ENCODE measurements around the gene FSHR.

Gene FSHR, protein sequence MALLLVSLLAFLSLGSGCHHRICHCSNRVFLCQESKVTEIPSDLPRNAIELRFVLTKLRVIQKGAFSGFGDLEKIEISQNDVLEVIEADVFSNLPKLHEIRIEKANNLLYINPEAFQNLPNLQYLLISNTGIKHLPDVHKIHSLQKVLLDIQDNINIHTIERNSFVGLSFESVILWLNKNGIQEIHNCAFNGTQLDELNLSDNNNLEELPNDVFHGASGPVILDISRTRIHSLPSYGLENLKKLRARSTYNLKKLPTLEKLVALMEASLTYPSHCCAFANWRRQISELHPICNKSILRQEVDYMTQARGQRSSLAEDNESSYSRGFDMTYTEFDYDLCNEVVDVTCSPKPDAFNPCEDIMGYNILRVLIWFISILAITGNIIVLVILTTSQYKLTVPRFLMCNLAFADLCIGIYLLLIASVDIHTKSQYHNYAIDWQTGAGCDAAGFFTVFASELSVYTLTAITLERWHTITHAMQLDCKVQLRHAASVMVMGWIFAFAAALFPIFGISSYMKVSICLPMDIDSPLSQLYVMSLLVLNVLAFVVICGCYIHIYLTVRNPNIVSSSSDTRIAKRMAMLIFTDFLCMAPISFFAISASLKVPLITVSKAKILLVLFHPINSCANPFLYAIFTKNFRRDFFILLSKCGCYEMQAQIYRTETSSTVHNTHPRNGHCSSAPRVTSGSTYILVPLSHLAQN

DNA sequence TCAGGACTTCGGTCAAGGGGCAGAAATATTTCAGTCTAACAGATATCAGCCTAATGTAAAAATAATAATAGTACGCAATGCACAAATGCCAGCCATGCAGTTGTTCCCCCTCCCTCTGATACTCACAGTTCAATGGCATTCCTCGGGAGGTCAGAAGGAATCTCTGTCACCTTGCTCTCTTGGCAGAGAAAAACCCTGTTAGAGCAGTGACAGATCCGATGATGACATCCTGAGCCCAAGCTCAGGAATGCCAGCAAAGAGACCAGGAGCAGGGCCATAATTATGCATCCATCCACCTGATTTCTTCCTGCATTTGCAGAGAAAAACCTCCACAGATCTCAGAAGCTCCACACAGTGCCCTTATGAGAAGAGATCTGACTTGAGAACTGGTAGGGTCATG lies at the start of gene FSHR:
TSS of gene FSHR (minus strand) at position 376 of the 400 bp plus-strand sequence. CDS start at position 278, 98 bp downstream.
- no peak for FAIRE-seq

DNA sequence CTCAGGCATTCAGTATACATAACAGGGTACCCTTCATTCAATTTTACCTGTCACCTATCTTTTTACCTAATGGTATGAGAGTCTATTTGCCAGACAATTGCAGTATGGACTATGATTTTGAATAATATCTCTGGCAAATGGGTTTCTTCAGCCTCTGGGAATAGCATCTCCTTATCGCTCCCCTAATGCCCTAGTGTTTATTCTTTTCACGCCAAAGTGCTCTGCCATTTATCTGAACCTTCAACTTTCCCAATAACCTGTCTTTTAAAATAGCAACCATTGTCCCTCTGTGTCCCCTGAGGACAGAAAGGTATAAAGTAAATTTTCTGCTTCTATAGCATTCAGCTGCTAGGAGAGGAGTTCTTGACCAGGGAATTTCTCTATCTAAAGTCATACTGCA lies 45.0 kb upstream of the FSHR start:
- FAIRE-seq: no peak

DNA sequence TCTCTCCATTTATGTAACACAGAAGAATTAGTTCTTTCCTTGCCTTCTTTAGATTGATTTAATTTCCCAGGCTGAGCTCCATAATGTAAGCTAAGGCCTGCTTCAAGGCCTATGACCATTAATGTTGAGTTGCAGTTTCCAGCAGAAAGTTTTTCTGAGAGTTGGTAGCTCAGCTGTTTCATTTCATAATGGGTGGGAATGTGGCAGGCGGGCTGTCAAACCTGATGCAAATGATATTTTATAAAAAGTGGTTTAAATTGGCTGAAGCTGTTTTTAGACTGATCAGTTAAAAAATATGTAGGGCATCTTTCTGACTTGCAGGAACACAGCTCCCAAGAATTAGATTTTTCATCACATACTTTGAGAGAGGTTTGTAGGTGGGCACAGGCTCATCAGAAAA lies 40.4 kb upstream of the FSHR start:
- no peak for FAIRE-seq

DNA sequence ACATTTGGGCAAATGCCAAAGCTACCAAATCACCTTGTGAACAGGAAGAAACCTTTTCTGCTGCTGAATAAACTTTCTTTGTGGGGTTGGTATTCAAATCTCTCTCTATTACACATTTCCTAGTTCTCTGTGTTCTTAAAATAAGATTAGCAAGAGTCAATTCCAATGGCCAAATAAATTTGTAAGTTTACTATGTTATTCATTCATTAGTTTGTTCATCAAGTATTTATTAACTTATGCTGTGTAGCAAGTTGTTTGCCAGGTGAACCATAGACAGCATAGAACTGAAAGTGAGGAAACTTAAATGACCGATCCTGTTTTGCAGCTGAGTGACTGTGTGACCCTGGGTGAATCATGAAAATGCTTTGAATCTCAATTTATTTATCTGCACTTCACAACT lies 37.7 kb upstream of the FSHR start:
- FAIRE-seq: no peak

DNA sequence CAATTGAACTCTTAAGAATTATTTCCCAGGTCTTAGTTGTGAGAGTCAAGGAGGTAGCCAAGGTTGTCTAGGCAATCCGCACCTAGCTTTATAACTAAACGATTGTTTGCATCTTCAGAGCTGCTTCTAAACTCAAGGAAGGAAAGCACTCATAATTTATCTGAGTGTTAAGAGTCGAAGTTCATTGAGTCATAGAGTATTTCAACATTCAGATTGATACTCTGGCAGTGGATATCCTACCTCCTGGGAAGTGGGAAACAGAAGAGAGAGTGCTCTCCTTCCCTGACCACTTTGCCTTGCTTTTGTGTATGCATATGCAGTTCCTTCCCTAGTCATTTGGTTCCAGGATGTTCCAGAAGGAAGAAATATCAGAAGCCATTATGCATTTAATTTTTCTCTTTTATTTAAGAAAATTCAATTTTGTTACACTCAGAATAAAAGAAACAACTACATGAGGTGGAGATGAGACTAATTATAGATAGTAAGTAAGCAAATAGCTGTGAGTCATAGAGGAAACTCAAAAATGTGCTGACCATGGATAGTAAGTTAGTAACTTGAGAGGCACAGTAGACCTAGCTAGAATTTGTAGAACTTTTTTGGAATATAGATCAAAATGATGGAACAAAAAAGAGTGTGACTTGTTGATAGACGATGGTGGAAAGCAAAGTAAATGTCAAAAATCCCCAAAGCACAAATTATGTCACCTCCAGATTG lies 35.4 kb upstream of the FSHR start:
- FAIRE-seq: no peak

DNA sequence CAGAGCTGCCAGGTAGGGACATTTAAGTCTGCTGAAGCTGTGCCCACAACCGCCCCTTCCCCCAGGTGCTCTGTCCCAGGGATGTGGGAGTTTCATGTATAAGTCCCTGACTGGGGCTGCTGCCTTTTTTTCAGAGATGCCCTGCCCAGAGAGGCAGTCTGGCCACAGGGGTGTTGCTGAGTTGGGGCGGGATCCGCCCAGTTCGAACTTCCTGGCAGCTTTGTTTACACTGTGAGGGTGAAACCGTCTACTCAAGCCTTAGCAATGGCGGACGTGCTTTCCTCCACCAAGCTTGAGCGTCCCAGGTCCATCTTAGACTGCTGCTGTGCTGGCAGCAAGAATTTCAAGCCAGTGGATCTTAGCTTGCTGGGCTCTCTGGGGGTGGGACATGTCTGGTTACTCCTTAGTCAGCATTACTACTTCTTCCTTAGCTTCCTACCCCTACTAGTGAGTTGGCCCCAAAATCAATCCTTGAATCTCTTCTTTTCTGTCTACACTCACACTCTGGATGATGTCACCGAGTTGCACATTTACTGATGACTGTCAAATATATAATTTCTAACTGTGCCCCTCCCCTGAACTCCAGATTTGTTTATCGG lies 31.8 kb upstream of the FSHR start:
- no peak for FAIRE-seq

DNA sequence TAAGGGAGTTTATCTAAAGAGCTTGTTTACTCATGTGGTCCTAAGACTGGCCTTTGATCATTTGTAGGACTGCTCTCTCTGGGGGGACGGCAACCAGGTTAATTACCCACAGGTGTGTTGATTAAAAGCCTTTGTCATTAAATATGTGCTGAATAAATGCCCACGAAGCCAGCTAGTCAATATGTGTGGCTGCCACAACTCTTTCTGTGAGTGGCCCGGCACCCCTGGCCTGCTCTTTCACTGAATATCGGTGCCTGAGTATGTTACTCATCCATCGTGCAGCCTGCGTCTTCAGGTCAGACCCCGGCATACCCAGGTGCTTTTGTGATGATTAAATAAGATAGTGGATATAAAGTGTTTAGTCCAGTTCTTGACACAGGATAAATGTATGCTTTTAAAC lies 24.3 kb upstream of the FSHR start:
- FAIRE-seq: no peak

DNA sequence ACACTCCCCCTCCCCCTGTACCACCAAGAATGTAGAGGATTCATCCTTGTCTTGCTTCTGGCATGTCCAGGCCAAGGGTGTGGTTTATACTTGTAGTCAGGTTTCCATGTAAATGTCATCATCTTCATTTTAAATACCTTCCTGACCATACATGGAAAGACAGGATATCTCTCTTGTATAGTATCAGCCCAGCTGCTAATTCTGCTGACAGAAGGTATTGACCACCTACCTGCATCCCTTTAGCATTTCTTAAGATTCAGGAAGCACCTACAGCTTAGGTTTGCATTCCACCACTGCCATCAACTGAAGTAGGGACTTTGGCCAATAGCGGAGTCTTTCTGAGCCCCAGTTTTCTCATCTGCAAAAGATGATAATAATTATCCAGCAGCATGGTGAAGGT lies 22.9 kb upstream of the FSHR start:
- no peak for FAIRE-seq

DNA sequence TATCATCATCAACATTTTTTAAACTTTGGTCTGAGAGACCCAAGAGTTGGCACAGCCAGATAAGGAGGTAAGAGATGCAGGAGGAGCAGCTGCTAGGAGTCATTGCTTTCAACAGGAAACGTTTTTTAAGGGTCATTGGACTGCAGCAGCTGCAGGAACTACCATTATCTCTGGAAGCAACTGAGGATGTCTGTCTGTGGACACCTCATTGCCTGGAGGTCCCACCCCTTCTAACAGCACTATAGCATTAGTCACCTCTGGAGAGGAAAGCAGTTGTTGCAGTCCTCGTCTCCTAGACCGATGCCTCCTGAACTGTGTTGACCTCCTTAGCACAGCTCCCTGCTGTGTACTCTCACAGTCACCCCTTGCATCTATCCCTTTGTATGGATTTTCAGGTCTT lies 21.5 kb upstream of the FSHR start:
- FAIRE-seq: no peak

DNA sequence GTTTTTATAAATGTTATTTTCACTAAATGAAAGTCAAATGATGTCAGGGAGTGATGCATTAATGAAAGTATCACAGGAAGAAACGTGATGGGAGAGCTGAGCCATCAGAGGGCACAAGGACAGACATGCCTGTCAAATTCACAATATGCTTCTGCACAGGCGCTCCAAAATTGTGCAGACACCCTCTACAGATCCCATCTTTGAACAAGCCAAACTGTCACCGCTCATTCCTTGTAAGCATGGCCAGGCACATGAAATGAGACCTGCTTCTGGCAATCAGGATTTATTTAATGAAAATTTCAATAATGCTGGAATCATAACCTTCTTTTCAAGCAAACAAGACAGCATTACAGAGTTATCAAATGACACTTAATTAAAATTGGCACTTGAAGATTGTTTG lies 20.4 kb upstream of the FSHR start:
- FAIRE-seq: no peak

DNA sequence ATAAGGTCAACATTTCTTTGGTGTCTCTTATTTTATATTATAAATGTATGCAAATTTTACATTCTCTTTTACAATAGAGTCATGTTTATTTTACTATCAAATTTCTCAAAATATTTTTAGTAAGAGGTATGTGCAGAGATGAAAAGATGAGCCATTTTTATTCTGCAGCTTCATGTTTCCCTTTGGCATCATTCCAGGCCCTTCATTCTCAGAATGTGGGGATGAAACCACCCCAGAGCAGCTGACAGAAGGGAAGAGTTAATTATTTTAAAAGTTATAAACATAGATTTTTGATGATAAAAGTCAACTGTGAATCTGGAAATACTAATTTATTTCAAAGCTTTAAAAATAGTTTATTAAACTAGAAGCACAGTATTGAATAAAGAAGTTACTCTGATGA lies 12.8 kb upstream of the FSHR start:
- no peak for FAIRE-seq

DNA sequence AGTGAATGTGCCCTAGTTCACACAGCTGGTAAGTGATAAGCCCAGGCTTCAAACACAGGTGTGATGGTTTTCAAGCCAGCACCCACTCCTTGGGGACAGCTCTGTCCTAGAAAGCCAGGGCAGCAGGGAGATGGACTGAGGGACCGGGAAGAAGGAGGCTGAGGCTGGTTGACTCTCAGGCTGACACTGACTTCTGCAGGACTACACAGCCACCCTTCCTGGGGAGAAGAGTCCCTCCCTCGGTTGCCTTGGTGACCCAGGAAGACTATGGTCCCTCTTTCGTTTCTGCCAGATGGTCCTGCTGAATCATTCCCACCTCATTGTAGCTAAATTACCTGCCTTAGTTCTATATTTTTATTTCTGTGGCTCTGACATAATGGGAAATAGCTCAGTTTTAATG lies 11.3 kb upstream of the FSHR start:
- FAIRE-seq: no peak

DNA sequence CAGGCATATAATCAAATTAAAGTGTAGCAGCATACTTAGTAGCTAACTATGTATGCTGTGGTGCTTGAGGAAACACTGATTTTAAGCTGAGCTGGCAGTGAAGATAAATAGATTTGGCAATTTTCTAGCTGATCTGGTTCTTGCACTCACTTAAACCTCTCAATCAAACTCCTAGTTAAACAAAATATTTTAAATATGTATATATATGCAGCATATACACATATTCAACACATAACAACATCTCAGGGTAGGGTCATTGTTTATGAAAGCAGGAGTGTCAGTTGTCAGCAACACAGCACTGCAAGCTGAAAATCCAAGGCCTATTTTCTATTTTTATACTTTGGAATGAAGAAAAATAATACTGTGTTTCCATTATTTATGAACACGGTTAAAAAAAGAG lies 10.4 kb upstream of the FSHR start:
- no peak for FAIRE-seq

DNA sequence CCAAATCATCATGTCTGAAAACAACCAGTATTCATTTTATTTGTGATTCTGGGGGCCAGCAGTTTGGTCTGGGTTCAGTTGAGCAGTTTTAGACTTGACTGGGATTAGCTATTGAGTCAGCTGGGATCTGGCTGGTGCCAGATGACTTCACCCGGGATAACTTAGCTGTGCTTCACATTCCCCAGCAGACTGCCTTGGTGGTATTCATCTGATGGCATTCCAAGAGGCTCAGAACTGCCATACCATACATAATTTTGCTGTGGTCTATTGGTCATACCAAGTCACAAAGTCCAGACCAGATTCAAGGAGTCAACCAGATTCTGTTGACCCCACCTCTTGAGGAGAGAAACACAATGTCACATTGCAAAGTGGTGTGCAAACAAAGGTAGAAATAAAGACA lies 7.8 kb upstream of the FSHR start:
- FAIRE-seq: no peak

DNA sequence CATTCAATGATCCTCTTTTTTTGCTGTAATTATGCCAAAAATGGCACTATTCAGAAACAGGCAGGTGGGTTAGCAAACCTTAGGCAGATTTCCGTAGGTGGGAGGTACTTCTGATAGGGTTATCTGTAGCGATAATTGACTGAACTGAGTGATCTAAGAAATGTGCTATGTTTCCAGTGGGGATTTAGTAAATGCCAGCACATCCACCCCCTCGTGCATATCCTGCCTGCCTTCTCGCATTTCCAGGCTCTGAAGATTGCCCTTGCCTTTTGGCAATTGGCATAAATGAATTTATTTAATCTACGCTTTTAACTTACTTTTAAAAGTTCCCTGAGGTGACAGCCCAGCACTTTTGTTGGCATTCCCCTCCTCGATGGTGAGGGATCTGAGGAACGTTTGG lies 576 bp upstream of the FSHR start:
- FAIRE-seq: no peak

DNA sequence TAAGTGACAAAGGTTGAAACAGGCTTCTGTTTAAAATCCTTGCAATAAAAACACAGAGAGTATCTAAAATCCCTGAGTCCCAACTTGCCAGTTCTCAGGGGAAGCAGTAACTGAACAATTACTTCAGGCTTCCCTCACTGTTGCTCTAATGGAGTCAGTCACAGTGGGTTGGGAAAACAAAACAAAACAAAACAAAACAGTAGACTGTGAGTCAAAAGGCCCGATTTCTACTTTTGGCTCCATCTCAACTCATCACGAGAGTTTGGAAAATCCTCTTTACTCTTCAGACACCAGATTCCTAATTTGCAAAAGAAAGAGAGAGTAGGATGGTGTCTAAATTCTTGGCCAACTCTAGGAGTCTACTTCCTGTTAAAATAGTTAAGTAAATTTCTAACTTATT lies 1.1 kb downstream of the FSHR start:
- FAIRE-seq: no peak

DNA sequence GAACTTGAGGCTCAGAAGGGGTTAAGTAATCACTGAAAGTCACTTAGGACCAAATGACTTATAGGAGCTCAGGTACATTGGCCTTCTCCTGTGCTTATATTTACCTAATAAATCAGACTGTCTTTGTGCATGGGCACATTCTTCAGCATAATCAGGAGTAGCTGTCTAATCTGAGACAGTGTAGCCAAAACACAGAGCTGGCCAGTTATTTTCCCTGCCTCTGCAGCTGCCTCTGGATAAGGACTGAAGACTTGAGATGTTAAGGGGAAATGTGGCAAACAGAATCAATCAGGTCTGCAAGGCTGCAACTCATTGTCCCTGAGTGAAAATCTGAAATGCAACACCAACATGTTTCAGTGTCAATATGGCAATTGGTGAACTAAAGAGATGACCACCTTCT lies 1.5 kb downstream of the FSHR start:
- FAIRE-seq: no peak

DNA sequence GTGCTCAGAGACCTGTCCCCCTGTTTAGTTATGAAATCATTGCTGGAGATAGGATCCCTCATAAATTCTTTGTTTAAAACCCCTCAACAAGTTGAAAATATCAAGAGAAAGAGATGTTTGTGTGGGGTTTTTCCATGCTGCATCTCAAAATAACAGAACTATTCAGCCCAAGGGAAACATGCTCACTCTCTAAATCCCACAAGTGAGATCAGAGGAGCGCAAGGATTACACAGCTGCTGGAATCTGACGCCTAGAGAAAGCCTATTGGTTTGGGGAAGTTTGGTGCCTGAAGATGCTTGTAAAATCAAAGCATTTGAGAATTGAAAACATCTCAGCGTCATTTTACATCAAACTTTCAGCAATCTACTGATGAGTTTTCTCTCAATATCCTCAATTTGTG lies 7.9 kb downstream of the FSHR start:
- no peak for FAIRE-seq

DNA sequence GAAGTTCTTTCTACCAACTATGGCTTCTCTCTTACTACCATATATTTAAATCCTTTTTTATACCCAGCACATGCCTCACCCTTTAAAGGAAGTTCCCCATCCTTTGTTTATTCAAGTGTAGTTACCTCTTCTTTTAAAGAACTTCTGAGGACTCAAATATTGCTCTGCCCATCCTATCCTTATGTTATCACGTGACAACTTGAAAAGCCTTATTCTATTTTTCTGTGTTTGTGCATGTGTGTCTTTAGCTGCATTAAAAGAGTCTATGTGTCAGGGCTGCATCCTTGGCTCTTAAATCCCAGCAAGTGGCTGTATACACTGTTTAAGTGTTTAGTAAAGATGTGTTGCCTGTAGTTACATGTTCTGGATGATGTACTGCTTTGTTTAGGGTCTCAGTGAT lies 22.5 kb downstream of the FSHR start:
- FAIRE-seq: no peak

DNA sequence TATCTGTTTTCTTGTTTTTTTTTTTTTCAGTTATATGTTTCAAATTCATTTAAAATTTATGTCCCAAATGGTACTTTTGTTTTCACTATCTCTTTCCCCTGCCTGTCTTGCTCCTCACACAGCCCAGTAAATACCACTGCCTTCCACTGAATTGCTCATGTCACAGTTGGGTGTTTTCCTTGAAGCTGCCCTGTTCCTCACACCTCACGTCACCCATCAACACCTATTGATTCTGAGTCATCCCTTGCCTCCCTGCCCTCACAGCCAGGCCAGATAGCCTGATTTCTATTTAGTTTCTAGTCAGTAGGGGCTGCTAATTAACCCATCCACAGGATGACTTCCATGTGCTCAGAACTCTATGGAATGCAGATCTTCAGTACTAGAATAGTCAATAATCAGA lies 25.3 kb downstream of the FSHR start:
- FAIRE-seq: no peak

DNA sequence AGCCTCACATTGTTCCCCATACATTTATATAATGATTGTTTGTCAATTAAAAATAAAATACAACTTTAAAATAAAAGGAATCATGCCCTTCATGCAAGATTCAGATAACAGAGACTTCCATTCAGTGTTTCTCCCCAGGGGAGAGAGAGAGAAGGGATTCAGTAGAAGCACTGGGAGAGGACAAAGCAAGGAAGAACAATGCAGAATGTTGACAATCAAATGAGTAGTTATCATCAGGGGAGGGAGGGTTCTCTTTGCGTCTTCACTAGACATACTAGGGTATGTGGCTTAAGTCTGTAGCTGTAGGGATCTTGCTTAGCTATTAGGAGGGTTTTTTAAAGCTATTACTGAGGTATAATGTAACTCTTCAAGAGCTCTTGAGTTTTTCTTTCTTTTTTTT lies 30.7 kb downstream of the FSHR start:
- FAIRE-seq: no peak

DNA sequence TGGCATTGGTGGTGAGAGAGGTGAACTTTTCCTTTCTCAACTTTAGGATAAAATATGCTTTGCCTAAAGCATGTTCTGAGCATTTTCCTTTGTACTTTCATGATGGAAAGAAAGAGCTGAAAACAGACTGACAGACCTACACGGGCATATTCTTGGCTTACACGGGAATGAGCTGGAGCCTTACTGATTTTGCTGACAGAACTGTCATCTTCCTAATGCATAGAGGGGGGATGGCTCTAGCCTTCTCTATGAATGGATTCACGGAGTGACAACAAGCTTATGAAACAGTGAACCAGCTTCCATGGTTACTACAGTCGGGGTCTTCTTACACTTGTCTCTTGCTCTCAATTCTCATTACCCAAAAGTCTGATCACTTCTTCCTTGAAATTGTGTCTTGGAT lies 32.2 kb downstream of the FSHR start:
- FAIRE-seq: no peak

DNA sequence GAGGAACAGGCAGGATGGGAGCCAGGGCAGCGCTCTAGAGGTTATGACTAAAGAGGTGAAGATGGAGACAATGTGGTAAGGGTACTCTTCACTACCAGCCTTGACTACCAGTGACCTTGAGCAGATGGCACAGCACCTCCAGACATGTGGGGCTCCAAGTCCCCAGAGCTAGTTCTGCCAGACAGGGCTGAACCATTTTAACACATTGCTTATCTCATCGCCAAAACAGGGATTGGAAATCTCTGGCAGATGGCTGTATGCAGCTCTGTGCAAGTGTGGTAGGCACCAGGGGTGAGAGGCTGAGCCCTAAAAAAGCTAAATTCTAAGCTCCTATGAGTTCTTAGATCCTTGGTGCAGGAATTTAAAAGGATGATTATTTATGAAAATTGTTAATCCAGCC lies 41.3 kb downstream of the FSHR start:
- FAIRE-seq: no peak

DNA sequence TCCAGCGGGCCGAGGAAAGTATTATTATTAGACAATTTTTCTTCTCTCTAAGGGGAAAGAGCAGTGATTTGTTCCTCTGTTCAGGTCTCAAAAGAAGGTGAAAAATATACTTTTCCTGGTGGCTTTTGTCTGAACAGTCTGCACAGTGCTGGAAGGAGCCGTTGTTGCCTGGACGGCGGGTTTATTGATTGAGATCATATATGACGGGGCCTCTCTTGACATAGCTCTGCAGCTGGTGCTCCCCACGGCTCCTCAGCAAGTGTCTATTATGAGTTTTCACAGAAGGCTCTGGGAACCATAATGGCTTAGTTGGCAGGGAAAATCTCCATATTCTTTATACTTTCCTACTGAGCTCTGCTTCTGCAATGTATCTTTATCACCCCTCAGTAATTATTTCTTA lies 42.9 kb downstream of the FSHR start:
- no peak for FAIRE-seq

Data from A204.1 (cell line).